GM21723 (cell line): ENCODE measurements around the gene AMOTL1.
"Not testable (repeated sequence)": the region's sequence is repeated elsewhere in the genome, so short reads cannot be mapped to it uniquely, and the experiment has no call there.

Source experiments
- ATAC-seq: cut with Tn5 transposase; IDR thresholded peaks from one replicate; pipeline ENCODE4 v1.9.1; 2021; ENCODE audit warnings: mild to moderate bottlenecking, moderate library complexity; ENCODE audit not compliant: unreplicated experiment

Gene AMOTL1

DNA sequence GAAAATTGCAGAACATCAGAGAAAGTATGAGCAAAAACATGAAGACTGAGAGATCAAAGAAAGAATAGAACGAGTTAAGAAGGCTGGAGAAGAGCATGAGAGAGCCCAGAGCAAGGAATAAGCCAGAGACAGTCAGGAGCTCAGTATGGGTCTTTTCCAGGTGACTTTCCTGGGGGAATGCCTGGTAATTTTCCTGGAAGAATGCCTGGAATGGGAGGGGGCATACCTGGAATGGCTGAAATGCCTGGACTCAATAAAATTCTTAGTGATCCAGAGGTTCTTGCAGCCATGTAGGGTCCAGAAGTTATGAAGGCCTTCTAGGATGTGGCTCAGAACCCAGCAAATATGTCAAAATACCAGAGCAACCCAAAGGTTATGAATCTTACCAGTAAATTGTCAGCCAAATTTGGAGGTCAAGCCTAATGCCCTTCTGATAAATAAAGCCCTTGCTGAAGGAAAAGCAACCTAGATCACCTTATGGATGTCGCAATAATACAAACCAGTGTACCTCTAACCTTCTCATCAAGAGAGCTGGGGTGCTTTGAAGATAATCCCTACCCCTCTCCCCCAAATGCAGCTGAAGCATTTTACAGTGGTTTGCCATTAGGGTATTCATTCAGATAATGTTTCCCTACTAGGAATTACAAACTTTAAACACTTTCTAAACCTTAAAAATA lies 145.7 kb downstream of the AMOTL1 start:
- not testable (repeated sequence) for ATAC-seq

DNA sequence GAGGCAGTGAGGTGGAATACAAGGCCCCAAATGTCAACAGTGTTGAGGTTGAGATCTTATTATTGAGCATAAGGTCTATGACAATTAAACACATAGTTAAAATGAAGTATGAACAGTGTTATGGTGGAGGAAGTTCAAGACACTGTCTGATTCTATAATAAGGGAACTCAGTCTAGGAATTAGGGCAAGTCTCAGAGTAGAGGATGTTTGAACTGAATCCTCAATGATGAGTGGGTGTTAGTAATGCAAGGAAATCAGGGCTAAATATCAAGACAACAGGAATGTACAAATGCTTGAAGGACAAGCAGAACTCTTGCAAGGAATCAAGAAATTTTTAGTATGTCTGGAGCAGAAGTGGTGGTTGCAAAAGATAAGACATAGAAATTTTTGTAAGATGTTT lies 152.2 kb downstream of the AMOTL1 start:
- no peak for ATAC-seq

DNA sequence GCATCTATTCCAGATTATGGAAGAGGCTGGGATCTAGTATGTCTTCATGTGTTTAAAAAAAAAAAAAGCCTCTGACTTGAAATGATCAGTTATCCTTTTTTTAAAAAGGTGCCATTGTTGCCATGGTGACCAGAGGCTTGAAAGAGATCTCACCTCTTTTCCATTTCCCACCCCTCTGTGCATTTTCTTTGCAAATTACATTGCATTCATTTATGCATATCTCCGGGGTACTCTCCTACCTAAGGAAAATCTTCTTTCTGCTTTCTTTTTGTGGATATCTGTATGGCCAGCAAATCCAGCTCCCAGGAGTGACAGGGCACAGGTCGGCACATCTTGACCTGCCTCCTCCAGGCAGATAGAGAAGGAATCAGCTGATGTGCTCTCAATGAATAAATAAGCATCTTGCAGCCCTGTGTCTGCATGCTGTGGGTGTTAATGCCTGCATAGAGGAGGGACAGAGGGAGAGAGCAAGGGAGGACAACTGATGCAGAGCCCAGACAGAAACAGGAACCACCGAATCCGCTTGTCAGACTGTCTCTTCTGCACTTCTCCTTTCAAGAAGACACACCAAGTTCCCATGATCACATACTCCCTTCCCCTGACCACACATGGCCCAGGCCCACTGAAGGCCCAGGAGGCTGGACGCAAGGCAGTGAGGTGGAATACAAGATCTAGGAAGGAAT lies 154.3 kb downstream of the AMOTL1 start:
- ATAC-seq = no peak

DNA sequence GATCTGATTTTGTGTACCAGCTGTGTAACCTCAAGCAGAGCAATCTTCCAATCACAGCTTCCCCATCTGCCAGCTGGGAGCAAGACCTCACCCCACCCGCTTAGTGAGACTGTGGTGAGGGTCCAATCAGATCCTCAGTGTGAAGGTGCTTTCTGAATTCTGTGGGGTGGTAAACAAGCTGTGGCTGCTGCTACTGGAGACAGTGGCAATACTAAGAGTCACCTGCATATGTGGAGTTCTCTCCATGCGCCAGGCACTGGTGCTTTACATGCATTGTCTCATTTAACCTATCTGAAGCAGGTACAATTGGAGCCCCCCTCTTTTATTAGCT lies 154.8 kb downstream of the AMOTL1 start:
- no peak for ATAC-seq

DNA sequence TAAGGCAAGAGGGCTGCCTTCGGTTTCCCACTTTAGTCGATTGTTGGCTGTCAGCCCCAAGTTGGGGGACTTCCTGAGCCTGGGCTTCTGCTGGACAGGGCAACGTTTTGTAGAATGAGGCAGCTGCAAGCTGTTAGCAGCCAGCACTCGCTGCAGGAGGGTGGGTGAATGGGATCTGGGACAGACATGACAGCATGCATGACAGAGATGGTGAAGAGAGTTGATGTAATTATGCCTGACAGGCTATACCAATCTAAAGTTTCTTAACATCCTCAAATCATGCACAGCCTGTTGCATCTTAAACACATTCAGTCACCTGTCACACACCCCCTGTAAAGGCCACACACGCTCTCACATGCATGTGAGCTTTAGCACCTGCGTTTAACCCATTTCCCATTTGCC lies 156.0 kb downstream of the AMOTL1 start:
- no peak for ATAC-seq

DNA sequence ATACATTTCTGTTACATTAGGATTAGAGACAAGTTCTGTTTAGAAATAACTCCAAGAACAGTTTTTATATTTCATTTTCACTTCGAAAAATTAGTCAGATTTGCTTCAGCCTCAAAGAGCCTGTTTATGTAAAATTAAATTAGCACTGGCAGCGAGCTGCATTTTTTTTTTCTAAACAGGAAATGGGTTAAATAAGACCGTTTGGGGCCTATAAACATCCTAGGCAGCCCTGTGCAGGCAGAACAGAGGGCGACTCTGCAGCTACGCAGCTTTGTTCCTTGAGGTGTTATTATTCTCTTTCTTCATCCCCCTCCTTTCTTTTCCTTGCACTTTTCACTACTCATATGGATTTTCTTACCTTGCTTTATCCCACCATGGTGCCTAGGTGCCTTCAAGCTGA lies 156.5 kb downstream of the AMOTL1 start:
- ATAC-seq = no peak

DNA sequence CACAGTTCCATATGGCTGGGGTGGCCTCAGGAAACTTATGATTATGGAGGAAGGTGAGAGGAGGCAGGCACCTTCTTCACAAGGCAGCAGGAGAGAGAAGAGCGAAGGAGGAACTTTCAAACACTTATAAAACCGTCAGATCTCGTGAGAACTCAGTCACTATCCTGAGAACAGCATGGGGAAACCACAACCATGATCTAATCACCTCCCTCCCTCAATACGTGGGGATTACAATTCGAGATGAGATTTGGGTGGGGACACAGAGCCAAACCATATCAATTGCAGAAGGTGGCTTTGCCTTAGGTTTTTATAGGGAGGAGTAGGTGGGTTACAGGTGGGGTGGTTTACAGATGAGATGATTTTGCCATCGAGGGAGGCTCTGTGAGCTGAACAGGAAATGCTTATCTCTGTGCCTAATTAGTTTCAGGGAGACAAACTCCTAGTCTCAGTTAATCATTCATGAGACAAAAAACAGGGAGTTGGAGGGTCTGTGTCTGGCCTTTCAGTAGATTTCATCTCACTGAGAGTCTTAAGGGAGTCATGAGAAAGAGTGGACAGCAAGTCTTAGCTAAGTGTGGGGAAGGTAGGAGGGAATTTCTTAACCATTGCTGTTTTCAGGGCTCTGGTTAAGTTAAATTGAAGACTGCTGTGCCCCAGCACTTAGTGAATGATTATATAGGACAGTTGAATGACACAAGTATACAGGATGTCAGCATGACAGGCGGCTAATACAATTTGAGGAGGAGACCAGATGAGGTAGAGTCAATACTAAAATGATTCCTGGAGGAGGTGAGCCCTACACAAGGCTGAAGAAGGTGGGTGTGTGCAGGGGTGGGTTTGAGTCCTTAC lies 157.5 kb downstream of the AMOTL1 start:
- no peak for ATAC-seq

DNA sequence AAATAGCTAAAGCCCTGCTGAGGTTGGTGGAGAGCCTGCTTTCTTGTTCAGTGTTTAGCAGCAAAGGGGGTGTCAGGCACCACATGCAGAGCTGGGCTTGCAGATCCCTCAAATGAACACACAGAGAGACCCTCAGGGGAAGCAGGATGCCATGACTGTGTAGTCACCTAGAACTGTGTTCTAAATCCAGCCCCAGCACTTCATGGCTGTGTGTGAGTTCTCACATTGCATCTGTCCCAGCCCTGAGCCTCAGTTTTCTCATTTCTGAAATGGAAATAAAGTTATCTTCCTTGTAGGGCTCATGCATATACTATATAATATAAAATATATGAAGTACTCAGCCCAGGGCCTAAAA lies 158.1 kb downstream of the AMOTL1 start:
- no peak for ATAC-seq
